Endothelial cell of umbilical vein (primary cell): Measurements from ENCODE around the gene TRAPPC10. TPM values are rescaled to one million over a fixed set of nuclear protein-coding genes. Genes with fewer than 3 reads are reported as not detected.
A peak's percentile ranks its signal among the peaks of the same experiment; 100 is the strongest.

ENCODE experiments used
- BruUV-seq: library from RNA; stranded (reverse); fragments of 400-500 nt; replicated peaks from 2 replicates; lab custom pipeline; 2021; lab: Mats Ljungman, UMichigan
- CTCF ChIA-PET: fragments of 300-600, 350-600 bp; sonication (Branson Sonifier 250); formaldehyde crosslinking; loops from one replicate; lab custom pipeline; 2021; ENCODE audit warnings: antibody characterized with exemption, inconsistent platforms; lab: Charles Lee
- POLR2A ChIA-PET: fragments of 300-600, 350-600 bp; sonication (Branson Sonifier 250); formaldehyde crosslinking; loops from one replicate; lab custom pipeline; 2021; ENCODE audit warnings: antibody characterized with exemption, inconsistent platforms; lab: Charles Lee
- DNase-seq: peaks from one replicate; pipeline ENCODE4 v3.0.0-alpha.2; 2011; ENCODE audit warnings: low read depth, low spot score
- FAIRE-seq: peaks from 2 replicates; lab custom pipeline; 2011; peaks lifted over from hg19 to GRCh38; lab: Jason Lieb, UNC
- H2AFZ ChIP-seq: 2 replicates; pipeline ENCODE4 v1.6.0; 2012; ENCODE audit warnings: low read depth, low read length, control low read depth, inconsistent platforms
- H3K27ac ChIP-seq: 2 replicates; pipeline ENCODE4 v1.5.1; 2011; ENCODE audit warnings: low read depth, mild to moderate bottlenecking, control low read depth, low read length, moderate library complexity; ENCODE audit not compliant: insufficient read depth
- H3K27me3 ChIP-seq, 2 experiments: 2 replicates each; pipeline versions ENCODE4 v1.6.0 to v1.6.1; 2011; ENCODE audit warnings: low read length in 2 of 2, mixed read lengths in 1 of 2; ENCODE audit not compliant: control insufficient read depth in 2 of 2, insufficient read depth in 2 of 2
- H3K36me3 ChIP-seq, 2 experiments: 2 replicates in 1 of 2; 3 replicates in 1 of 2; pipeline ENCODE4 v1.5.1; 2011; ENCODE audit warnings: low read length in 2 of 2, mild to moderate bottlenecking in 1 of 2, moderate library complexity in 1 of 2; ENCODE audit not compliant: control insufficient read depth in 2 of 2, insufficient read depth in 2 of 2; ENCODE audit errors: extremely low read depth in 1 of 2
- H3K4me1 ChIP-seq: 3 replicates; pipeline ENCODE4 v1.5.1; 2011; ENCODE audit warnings: mild to moderate bottlenecking, low read length; ENCODE audit not compliant: control insufficient read depth, insufficient read depth; ENCODE audit errors: extremely low read depth
- H3K4me2 ChIP-seq: 2 replicates; pipeline ENCODE4 v1.6.1; 2011; ENCODE audit warnings: low read length, control low read depth, mixed read lengths; ENCODE audit not compliant: insufficient read depth
- H3K4me3 ChIP-seq, 3 experiments: fragments of 200-600 bp in 1 of 3; sonication (generic), shearing (Covaris generic) in 1 of 3; replicated peaks in 1 of 3; 2 replicates each; pipeline ENCODE4 v1.5.1; 2011 to 2016; ENCODE audit warnings: control low read depth in 3 of 3, low read length in 3 of 3, mild to moderate bottlenecking in 2 of 3, inconsistent platforms in 1 of 3, low read depth in 1 of 3, moderate library complexity in 1 of 3; ENCODE audit not compliant: insufficient read depth in 1 of 3
- H3K79me2 ChIP-seq: 2 replicates; pipeline ENCODE4 v1.6.0; 2012; ENCODE audit warnings: low read length, inconsistent platforms; ENCODE audit not compliant: control insufficient read depth, insufficient read depth
- H3K9ac ChIP-seq: replicated peaks from 2 replicates; pipeline ENCODE3; 2011; ENCODE audit warnings: low read length, control low read depth; ENCODE audit not compliant: insufficient read depth; ENCODE audit errors: extremely low read depth
- H3K9me1 ChIP-seq: replicated peaks from 3 replicates; pipeline ENCODE4 v1.6.0; 2011; ENCODE audit warnings: mild to moderate bottlenecking, low read length; ENCODE audit not compliant: control insufficient read depth, insufficient read depth; ENCODE audit errors: extremely low read depth
- H3K9me3 ChIP-seq: replicated peaks from 2 replicates; pipeline ENCODE4 v1.5.1; 2012; ENCODE audit warnings: low read length, inconsistent platforms; ENCODE audit not compliant: control insufficient read depth, insufficient read depth
- H4K20me1 ChIP-seq: replicated peaks from 2 replicates; pipeline ENCODE3; 2011; ENCODE audit warnings: mild to moderate bottlenecking, low read length; ENCODE audit not compliant: control insufficient read depth, insufficient read depth; ENCODE audit errors: extremely low read depth
- EZH2 ChIP-seq: IDR thresholded peaks from 2 replicates; pipeline ENCODE4 v1.6.1; 2012; ENCODE audit warnings: borderline replicate concordance, low read depth, mild to moderate bottlenecking, moderate library complexity, low read length, inconsistent platforms; ENCODE audit not compliant: severe bottlenecking
- FOS ChIP-seq: IDR thresholded peaks from 2 replicates; pipeline ENCODE4 v1.6.1; 2011; ENCODE audit warnings: mild to moderate bottlenecking, low read length, moderate library complexity, borderline replicate concordance; ENCODE audit not compliant: insufficient read depth
- GATA2 ChIP-seq: IDR thresholded peaks from 2 replicates; pipeline ENCODE4 v1.7.0; 2011; ENCODE audit warnings: low read depth, mild to moderate bottlenecking, moderate library complexity, mixed read lengths, low read length; ENCODE audit not compliant: insufficient read length, insufficient read depth
- JUN ChIP-seq: IDR thresholded peaks from 2 replicates; pipeline ENCODE4 v1.6.1; 2011; ENCODE audit warnings: borderline replicate concordance, low read depth; ENCODE audit not compliant: insufficient read length, insufficient read depth
- MYC ChIP-seq: IDR thresholded peaks from one replicate; pipeline ENCODE4 v1.6.1; 2011; ENCODE audit warnings: mild to moderate bottlenecking, low read depth, low read length
- POLR2A ChIP-seq: IDR thresholded peaks from 2 replicates; pipeline ENCODE4 v1.6.1; 2012; ENCODE audit warnings: low read depth, mild to moderate bottlenecking, control low read depth, low read length
- POLR2AphosphoS5 ChIP-seq: IDR thresholded peaks from 2 replicates; pipeline ENCODE4 v1.6.1; 2012; ENCODE audit warnings: low read depth, mild to moderate bottlenecking, control low read depth, low read length, moderate library complexity; ENCODE audit not compliant: insufficient read depth
- dilution Hi-C: fragments of 300-500 bp; cut with MboI; formaldehyde crosslinking; loops from one replicate; pipeline ENCODE4 v1.15.0; 2019; ENCODE audit warnings: low sequenced_read_pairs; ENCODE audit not compliant: extremely low pct_ligation_motif_present
- intact Hi-C: fragments of 100-400 bp; cut with micrococcal nuclease; formaldehyde crosslinking; loops from one replicate; pipeline ENCODE4 v1.10.0; 2022
- polyA plus RNA-seq, 4 experiments: library from polyadenylated mRNA; depleted of rRNA in 3 of 4; stranded (reverse) in 3 of 4; unstranded in 1 of 4; fragments of >200 nt; gene quantifications; 2 replicates each; pipeline versions ENCODE4 v1.2.1 to v1.2.3, GENCODE V29; 2011 to 2012; ENCODE audit warnings: missing spikeins in 1 of 4
- total RNA-seq: library from RNA; stranded (reverse); gene quantifications from 2 replicates; pipeline ENCODE4 v1.2.3, GENCODE V29; 2021
- TF ChIP-seq, protein P1 (sequence below), 2 donors: IDR thresholded peaks; 1 replicate in 1 of 2; 2 replicates in 1 of 2; pipeline ENCODE4 v1.5.1; 2011; ENCODE audit warnings: low read length in 2 of 2, mild to moderate bottlenecking in 2 of 2, moderate library complexity in 2 of 2, control low read depth in 1 of 2, inconsistent platforms in 1 of 2, low read depth in 1 of 2; ENCODE audit not compliant: insufficient read depth in 1 of 2; ENCODE audit errors: extremely low read depth in 1 of 2
- TF ChIP-seq, protein P2 (sequence below): IDR thresholded peaks from 2 replicates; pipeline ENCODE4 v1.6.1; 2011; ENCODE audit not compliant: insufficient read depth, insufficient read length

Gene TRAPPC10
- total and polyA plus RNA-seq, 2 donors (not counting 3 experiments of a cell fraction or from before 2014, with no cell fraction given), result 21.5 to 33.6 TPM

DNA sequence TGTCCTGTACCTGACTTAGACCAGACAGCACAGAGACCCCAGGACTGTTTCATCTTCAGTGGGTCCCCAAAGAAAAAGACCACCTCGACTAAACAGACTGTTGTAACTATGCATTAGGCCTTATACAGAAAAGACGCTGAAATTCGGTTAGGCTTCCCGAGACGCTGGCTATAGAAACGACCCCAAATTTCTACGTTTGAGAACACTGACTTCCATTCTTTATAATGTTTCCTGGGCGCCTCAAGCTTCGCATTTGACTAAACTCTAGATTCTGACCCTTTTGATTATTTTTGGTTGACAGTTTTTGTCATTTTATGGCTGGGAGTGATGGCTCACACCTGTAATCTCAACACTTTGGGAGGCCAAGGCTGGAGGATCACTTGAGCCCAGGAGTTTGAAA is 986 bp upstream of the TRAPPC10 start:
- no peak for DNase-seq
- H3K4me2 ChIP-seq, result peak overlapping the region; percentile 34
- no peak overlapping the region for H3K27ac ChIP-seq
- peaks cover 3% of the 10 kb centered on the region for H4K20me1 ChIP-seq
- dilution Hi-C loops (no loop called here), intact Hi-C loops (no loop called here)
- POLR2A ChIA-PET, result no interaction called here
- TF ChIP-seq POLR2A (no peak), GATA2 (no peak), EZH2 (no peak), MYC (no peak), JUN (no peak), FOS (no peak), POLR2AphosphoS5 (no peak)
- TF ChIP-seq, protein P1, sequence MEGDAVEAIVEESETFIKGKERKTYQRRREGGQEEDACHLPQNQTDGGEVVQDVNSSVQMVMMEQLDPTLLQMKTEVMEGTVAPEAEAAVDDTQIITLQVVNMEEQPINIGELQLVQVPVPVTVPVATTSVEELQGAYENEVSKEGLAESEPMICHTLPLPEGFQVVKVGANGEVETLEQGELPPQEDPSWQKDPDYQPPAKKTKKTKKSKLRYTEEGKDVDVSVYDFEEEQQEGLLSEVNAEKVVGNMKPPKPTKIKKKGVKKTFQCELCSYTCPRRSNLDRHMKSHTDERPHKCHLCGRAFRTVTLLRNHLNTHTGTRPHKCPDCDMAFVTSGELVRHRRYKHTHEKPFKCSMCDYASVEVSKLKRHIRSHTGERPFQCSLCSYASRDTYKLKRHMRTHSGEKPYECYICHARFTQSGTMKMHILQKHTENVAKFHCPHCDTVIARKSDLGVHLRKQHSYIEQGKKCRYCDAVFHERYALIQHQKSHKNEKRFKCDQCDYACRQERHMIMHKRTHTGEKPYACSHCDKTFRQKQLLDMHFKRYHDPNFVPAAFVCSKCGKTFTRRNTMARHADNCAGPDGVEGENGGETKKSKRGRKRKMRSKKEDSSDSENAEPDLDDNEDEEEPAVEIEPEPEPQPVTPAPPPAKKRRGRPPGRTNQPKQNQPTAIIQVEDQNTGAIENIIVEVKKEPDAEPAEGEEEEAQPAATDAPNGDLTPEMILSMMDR (IDR thresholded peaks at IDR 0.05; ENCODE audit: extremely low read depth in 1 of 2, insufficient read depth in 1 of 2, low read depth in 1 of 2, low read length in 2 of 2), result no peak
- TF ChIP-seq, protein P2, sequence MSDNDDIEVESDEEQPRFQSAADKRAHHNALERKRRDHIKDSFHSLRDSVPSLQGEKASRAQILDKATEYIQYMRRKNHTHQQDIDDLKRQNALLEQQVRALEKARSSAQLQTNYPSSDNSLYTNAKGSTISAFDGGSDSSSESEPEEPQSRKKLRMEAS, result no peak
- H3K9me3 ChIP-seq, result no peaks in the 10 kb centered on the region
- H2AFZ ChIP-seq, result no peak overlapping the region
- H3K36me3 ChIP-seq, result no peaks in the 10 kb centered on the region
- peak overlapping the region; percentile 79 to 86 (median 85) for H3K4me3 ChIP-seq
- BruUV-seq, result TSS peak; percentile 66
- CTCF ChIA-PET, result interaction anchor here (1.2 kb wide), 1 partner anchor 72 kb away, joined by 3 read pairs; no protein-coding TSS in a partner anchor
- FAIRE-seq, result no peak
- peaks cover 39% of the 10 kb centered on the region for H3K79me2 ChIP-seq
- peaks cover 25% of the 10 kb centered on the region for H3K4me1 ChIP-seq
- H3K27me3 ChIP-seq, result no peaks in the 10 kb centered on the region
- H3K9ac ChIP-seq, result peak overlapping the region; percentile 75
- no peaks in the 10 kb centered on the region for H3K9me1 ChIP-seq
